ENCODE measurements around the gene ASCL4.
"Not testable (repeated sequence)": the region's sequence is repeated elsewhere in the genome, so short reads cannot be mapped to it uniquely, and the experiment has no call there.

DNA sequence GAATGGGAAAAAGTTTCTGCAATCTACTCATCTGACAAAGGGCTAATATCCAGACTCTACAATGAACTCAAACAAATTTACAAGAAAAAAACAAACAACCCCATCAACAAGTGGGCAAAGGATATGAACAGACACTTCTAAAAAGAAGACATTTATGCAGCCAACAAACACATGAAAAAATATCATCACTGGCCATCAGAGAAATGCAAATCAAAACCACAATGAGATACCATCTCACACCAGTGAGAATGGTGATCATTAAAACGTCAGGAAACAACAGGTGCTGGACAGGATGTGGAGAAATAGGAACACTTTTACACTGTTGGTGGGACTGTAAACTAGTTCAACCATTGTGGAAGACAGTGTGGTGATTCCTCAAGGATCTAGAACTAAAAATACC is 47.2 kb upstream of the ASCL4 start:
- TF ChIP-seq EZH2phosphoT487 (IDR thresholded peaks at IDR 0.05; ENCODE audit: borderline replicate concordance, low read length): not testable (repeated sequence)
- TF ChIP-seq, protein P1, sequence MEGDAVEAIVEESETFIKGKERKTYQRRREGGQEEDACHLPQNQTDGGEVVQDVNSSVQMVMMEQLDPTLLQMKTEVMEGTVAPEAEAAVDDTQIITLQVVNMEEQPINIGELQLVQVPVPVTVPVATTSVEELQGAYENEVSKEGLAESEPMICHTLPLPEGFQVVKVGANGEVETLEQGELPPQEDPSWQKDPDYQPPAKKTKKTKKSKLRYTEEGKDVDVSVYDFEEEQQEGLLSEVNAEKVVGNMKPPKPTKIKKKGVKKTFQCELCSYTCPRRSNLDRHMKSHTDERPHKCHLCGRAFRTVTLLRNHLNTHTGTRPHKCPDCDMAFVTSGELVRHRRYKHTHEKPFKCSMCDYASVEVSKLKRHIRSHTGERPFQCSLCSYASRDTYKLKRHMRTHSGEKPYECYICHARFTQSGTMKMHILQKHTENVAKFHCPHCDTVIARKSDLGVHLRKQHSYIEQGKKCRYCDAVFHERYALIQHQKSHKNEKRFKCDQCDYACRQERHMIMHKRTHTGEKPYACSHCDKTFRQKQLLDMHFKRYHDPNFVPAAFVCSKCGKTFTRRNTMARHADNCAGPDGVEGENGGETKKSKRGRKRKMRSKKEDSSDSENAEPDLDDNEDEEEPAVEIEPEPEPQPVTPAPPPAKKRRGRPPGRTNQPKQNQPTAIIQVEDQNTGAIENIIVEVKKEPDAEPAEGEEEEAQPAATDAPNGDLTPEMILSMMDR (IDR thresholded peaks at IDR 0.05; ENCODE audit: low read depth, low read length, poor library complexity, severe bottlenecking): not testable (repeated sequence)

Data from DOHH2 (cell line).